Endothelial cell of umbilical vein (primary cell): ENCODE data around the gene NIPA2. TPM values are rescaled to one million over a fixed set of nuclear protein-coding genes. Genes with fewer than 3 reads are reported as not detected.

ENCODE experiments used
- BruUV-seq: library from RNA; stranded (reverse); fragments of 400-500 nt; replicated peaks from 2 replicates; lab custom pipeline; 2021; lab: Mats Ljungman, UMichigan
- CTCF ChIA-PET: fragments of 300-600, 350-600 bp; sonication (Branson Sonifier 250); formaldehyde crosslinking; loops from one replicate; lab custom pipeline; 2021; ENCODE audit warnings: antibody characterized with exemption, inconsistent platforms; lab: Charles Lee
- POLR2A ChIA-PET: fragments of 300-600, 350-600 bp; sonication (Branson Sonifier 250); formaldehyde crosslinking; loops from one replicate; lab custom pipeline; 2021; ENCODE audit warnings: antibody characterized with exemption, inconsistent platforms; lab: Charles Lee
- DNase-seq: peaks from one replicate; pipeline ENCODE4 v3.0.0-alpha.2; 2011; ENCODE audit warnings: low read depth, low spot score
- FAIRE-seq: peaks from 2 replicates; lab custom pipeline; 2011; peaks lifted over from hg19 to GRCh38; lab: Jason Lieb, UNC
- H2AFZ ChIP-seq: 2 replicates; pipeline ENCODE4 v1.6.0; 2012; ENCODE audit warnings: low read depth, low read length, control low read depth, inconsistent platforms
- H3K27ac ChIP-seq: 2 replicates; pipeline ENCODE4 v1.5.1; 2011; ENCODE audit warnings: low read depth, mild to moderate bottlenecking, control low read depth, low read length, moderate library complexity; ENCODE audit not compliant: insufficient read depth
- H3K27me3 ChIP-seq, 2 experiments: 2 replicates each; pipeline versions ENCODE4 v1.6.0 to v1.6.1; 2011; ENCODE audit warnings: low read length in 2 of 2, mixed read lengths in 1 of 2; ENCODE audit not compliant: control insufficient read depth in 2 of 2, insufficient read depth in 2 of 2
- H3K36me3 ChIP-seq, 2 experiments: 2 replicates in 1 of 2; 3 replicates in 1 of 2; pipeline ENCODE4 v1.5.1; 2011; ENCODE audit warnings: low read length in 2 of 2, mild to moderate bottlenecking in 1 of 2, moderate library complexity in 1 of 2; ENCODE audit not compliant: control insufficient read depth in 2 of 2, insufficient read depth in 2 of 2; ENCODE audit errors: extremely low read depth in 1 of 2
- H3K4me1 ChIP-seq: 3 replicates; pipeline ENCODE4 v1.5.1; 2011; ENCODE audit warnings: mild to moderate bottlenecking, low read length; ENCODE audit not compliant: control insufficient read depth, insufficient read depth; ENCODE audit errors: extremely low read depth
- H3K4me2 ChIP-seq: 2 replicates; pipeline ENCODE4 v1.6.1; 2011; ENCODE audit warnings: low read length, control low read depth, mixed read lengths; ENCODE audit not compliant: insufficient read depth
- H3K4me3 ChIP-seq, 3 experiments: fragments of 200-600 bp in 1 of 3; sonication (generic), shearing (Covaris generic) in 1 of 3; replicated peaks in 1 of 3; 2 replicates each; pipeline ENCODE4 v1.5.1; 2011 to 2016; ENCODE audit warnings: control low read depth in 3 of 3, low read length in 3 of 3, mild to moderate bottlenecking in 2 of 3, inconsistent platforms in 1 of 3, low read depth in 1 of 3, moderate library complexity in 1 of 3; ENCODE audit not compliant: insufficient read depth in 1 of 3
- H3K79me2 ChIP-seq: 2 replicates; pipeline ENCODE4 v1.6.0; 2012; ENCODE audit warnings: low read length, inconsistent platforms; ENCODE audit not compliant: control insufficient read depth, insufficient read depth
- H3K9ac ChIP-seq: replicated peaks from 2 replicates; pipeline ENCODE3; 2011; ENCODE audit warnings: low read length, control low read depth; ENCODE audit not compliant: insufficient read depth; ENCODE audit errors: extremely low read depth
- H3K9me1 ChIP-seq: replicated peaks from 3 replicates; pipeline ENCODE4 v1.6.0; 2011; ENCODE audit warnings: mild to moderate bottlenecking, low read length; ENCODE audit not compliant: control insufficient read depth, insufficient read depth; ENCODE audit errors: extremely low read depth
- H3K9me3 ChIP-seq: replicated peaks from 2 replicates; pipeline ENCODE4 v1.5.1; 2012; ENCODE audit warnings: low read length, inconsistent platforms; ENCODE audit not compliant: control insufficient read depth, insufficient read depth
- H4K20me1 ChIP-seq: replicated peaks from 2 replicates; pipeline ENCODE3; 2011; ENCODE audit warnings: mild to moderate bottlenecking, low read length; ENCODE audit not compliant: control insufficient read depth, insufficient read depth; ENCODE audit errors: extremely low read depth
- EZH2 ChIP-seq: IDR thresholded peaks from 2 replicates; pipeline ENCODE4 v1.6.1; 2012; ENCODE audit warnings: borderline replicate concordance, low read depth, mild to moderate bottlenecking, moderate library complexity, low read length, inconsistent platforms; ENCODE audit not compliant: severe bottlenecking
- FOS ChIP-seq: IDR thresholded peaks from 2 replicates; pipeline ENCODE4 v1.6.1; 2011; ENCODE audit warnings: mild to moderate bottlenecking, low read length, moderate library complexity, borderline replicate concordance; ENCODE audit not compliant: insufficient read depth
- GATA2 ChIP-seq: IDR thresholded peaks from 2 replicates; pipeline ENCODE4 v1.7.0; 2011; ENCODE audit warnings: low read depth, mild to moderate bottlenecking, moderate library complexity, mixed read lengths, low read length; ENCODE audit not compliant: insufficient read length, insufficient read depth
- JUN ChIP-seq: IDR thresholded peaks from 2 replicates; pipeline ENCODE4 v1.6.1; 2011; ENCODE audit warnings: borderline replicate concordance, low read depth; ENCODE audit not compliant: insufficient read length, insufficient read depth
- MYC ChIP-seq: IDR thresholded peaks from one replicate; pipeline ENCODE4 v1.6.1; 2011; ENCODE audit warnings: mild to moderate bottlenecking, low read depth, low read length
- POLR2A ChIP-seq: IDR thresholded peaks from 2 replicates; pipeline ENCODE4 v1.6.1; 2012; ENCODE audit warnings: low read depth, mild to moderate bottlenecking, control low read depth, low read length
- POLR2AphosphoS5 ChIP-seq: IDR thresholded peaks from 2 replicates; pipeline ENCODE4 v1.6.1; 2012; ENCODE audit warnings: low read depth, mild to moderate bottlenecking, control low read depth, low read length, moderate library complexity; ENCODE audit not compliant: insufficient read depth
- dilution Hi-C: fragments of 300-500 bp; cut with MboI; formaldehyde crosslinking; loops from one replicate; pipeline ENCODE4 v1.15.0; 2019; ENCODE audit warnings: low sequenced_read_pairs; ENCODE audit not compliant: extremely low pct_ligation_motif_present
- intact Hi-C: fragments of 100-400 bp; cut with micrococcal nuclease; formaldehyde crosslinking; loops from one replicate; pipeline ENCODE4 v1.10.0; 2022
- polyA plus RNA-seq, 4 experiments: library from polyadenylated mRNA; depleted of rRNA in 3 of 4; stranded (reverse) in 3 of 4; unstranded in 1 of 4; fragments of >200 nt; gene quantifications; 2 replicates each; pipeline versions ENCODE4 v1.2.1 to v1.2.3, GENCODE V29; 2011 to 2012; ENCODE audit warnings: missing spikeins in 1 of 4
- total RNA-seq: library from RNA; stranded (reverse); gene quantifications from 2 replicates; pipeline ENCODE4 v1.2.3, GENCODE V29; 2021
- TF ChIP-seq, protein P1 (sequence below): IDR thresholded peaks from 2 replicates; pipeline ENCODE4 v1.6.1; 2011; ENCODE audit not compliant: insufficient read depth, insufficient read length
- TF ChIP-seq, protein P2 (sequence below), 2 donors: IDR thresholded peaks; 1 replicate in 1 of 2; 2 replicates in 1 of 2; pipeline ENCODE4 v1.5.1; 2011; ENCODE audit warnings: low read length in 2 of 2, mild to moderate bottlenecking in 2 of 2, moderate library complexity in 2 of 2, control low read depth in 1 of 2, inconsistent platforms in 1 of 2, low read depth in 1 of 2; ENCODE audit not compliant: insufficient read depth in 1 of 2; ENCODE audit errors: extremely low read depth in 1 of 2

The NIPA2 gene
- total and polyA plus RNA-seq, 2 donors (not counting 3 experiments of a cell fraction or from before 2014, with no cell fraction given) = 55.2 to 75.7 TPM

DNA sequence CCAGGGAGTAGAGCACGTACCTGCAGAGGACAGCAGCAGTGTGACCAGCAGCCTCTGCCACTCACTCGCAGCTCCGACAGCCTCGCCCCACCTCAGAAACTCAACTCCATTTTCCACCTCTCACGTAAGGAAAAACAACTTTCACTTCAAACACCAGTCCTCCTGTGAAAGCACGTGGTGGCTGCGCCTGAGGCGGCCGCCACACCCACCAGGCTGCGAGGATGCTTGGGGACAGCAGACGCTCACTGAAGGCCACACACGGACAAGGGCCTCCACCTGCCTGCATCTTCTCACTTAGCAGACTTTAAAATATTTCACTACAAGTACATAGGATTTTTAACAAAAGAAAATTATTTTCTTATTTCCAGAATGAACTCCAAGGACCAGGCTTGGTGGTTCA, 73.8 kb downstream of the NIPA2 start:
- no peaks in the 10 kb centered on the region for H3K4me1 ChIP-seq
- TF ChIP-seq POLR2A (no peak), GATA2 (no peak), JUN (no peak)
- no peak for FAIRE-seq
- H3K4me2 ChIP-seq = no peak overlapping the region
- dilution Hi-C loops (no loop called here), intact Hi-C loops (no loop called here)
- no peaks in the 10 kb centered on the region for H3K27me3 ChIP-seq
- H4K20me1 ChIP-seq = no peaks in the 10 kb centered on the region
- H3K9me1 ChIP-seq = no peaks in the 10 kb centered on the region
- no peaks in the 10 kb centered on the region for H3K79me2 ChIP-seq
- H3K4me3 ChIP-seq = no peak overlapping the region
- POLR2A ChIA-PET = no interaction called here
- H3K9me3 ChIP-seq = no peaks in the 10 kb centered on the region
- no peak overlapping the region for H3K9ac ChIP-seq
- H2AFZ ChIP-seq = no peak overlapping the region
- CTCF ChIA-PET = no interaction called here
- no peak overlapping the region for H3K27ac ChIP-seq
- no peak for DNase-seq
- peaks cover 15 to 32% of the 10 kb centered on the region in 2 experiments for H3K36me3 ChIP-seq
- BruUV-seq = no TSS peak

DNA sequence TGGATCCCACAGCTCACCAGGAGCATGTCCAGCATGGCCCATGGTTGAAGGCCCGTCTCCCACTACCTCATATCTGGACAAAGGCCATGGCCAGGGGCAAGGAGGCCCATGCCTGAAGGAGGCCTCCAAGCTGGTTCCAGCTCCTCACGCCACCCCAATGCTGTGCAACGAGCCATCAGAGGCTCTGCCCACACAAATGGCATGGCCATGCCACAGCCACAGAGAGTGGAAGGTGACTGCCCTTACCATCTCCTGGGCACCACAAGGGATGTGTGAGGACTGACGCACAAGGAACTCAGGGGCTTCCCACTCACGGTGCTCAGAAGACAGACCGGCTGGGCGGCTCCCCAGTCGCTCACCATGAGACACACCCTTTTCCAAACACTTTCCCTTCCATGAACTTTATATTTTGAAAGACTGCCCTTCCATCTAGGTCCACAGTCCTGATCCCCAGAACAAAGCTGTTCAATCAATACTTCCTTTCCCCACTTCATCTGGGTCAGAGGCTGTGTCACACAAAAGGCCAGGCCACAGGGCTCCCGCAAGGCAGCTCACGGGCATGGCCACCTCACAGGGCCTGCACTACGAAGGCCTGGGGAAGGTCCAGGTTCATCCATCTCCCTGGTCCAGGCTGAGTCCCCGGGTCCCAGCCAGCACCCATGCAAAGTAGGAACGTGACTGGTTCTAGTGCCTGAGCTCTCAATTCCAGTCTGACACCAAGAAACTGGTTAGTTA, 75.3 kb downstream of the NIPA2 start:
- H3K4me2 ChIP-seq = no peak overlapping the region
- no peak overlapping the region for H3K4me3 ChIP-seq
- ChIA-PET CTCF (interaction anchor here (0.9 kb wide), 1 partner anchor 122 kb away, joined by 3 read pairs; no protein-coding TSS in a partner anchor), POLR2A (no interaction called here)
- H3K27me3 ChIP-seq = no peaks in the 10 kb centered on the region
- H3K36me3 ChIP-seq = peaks cover 11 to 32% of the 10 kb centered on the region in 2 experiments
- BruUV-seq = no TSS peak
- no peaks in the 10 kb centered on the region for H3K9me1 ChIP-seq
- no peaks in the 10 kb centered on the region for H3K9me3 ChIP-seq
- no peaks in the 10 kb centered on the region for H3K79me2 ChIP-seq
- TF ChIP-seq FOS (no peak), GATA2 (no peak), POLR2A (no peak), POLR2AphosphoS5 (no peak), JUN (no peak), MYC (no peak), EZH2 (no peak)
- TF ChIP-seq, protein P1, sequence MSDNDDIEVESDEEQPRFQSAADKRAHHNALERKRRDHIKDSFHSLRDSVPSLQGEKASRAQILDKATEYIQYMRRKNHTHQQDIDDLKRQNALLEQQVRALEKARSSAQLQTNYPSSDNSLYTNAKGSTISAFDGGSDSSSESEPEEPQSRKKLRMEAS = no peak
- TF ChIP-seq, protein P2, sequence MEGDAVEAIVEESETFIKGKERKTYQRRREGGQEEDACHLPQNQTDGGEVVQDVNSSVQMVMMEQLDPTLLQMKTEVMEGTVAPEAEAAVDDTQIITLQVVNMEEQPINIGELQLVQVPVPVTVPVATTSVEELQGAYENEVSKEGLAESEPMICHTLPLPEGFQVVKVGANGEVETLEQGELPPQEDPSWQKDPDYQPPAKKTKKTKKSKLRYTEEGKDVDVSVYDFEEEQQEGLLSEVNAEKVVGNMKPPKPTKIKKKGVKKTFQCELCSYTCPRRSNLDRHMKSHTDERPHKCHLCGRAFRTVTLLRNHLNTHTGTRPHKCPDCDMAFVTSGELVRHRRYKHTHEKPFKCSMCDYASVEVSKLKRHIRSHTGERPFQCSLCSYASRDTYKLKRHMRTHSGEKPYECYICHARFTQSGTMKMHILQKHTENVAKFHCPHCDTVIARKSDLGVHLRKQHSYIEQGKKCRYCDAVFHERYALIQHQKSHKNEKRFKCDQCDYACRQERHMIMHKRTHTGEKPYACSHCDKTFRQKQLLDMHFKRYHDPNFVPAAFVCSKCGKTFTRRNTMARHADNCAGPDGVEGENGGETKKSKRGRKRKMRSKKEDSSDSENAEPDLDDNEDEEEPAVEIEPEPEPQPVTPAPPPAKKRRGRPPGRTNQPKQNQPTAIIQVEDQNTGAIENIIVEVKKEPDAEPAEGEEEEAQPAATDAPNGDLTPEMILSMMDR (IDR thresholded peaks at IDR 0.05; ENCODE audit: extremely low read depth in 1 of 2, insufficient read depth in 1 of 2, low read depth in 1 of 2, low read length in 2 of 2) = no peak
- intact Hi-C loops = no loop called here
- H3K4me1 ChIP-seq = no peaks in the 10 kb centered on the region
- no peak overlapping the region for H2AFZ ChIP-seq
- no peaks in the 10 kb centered on the region for H4K20me1 ChIP-seq
- dilution Hi-C loops = no loop called here
- no peak for FAIRE-seq
- no peak for DNase-seq
- H3K9ac ChIP-seq = no peak overlapping the region
- H3K27ac ChIP-seq = no peak overlapping the region
